Mucosa of descending colon (tissue), 3 donors: ENCODE measurements around the gene AXIN2. TPM values are rescaled to one million over a fixed set of nuclear protein-coding genes. Genes with fewer than 3 reads are reported as not detected.

Experiments used
- ATAC-seq: fragments of 200-7000 bp; cut with Tn5 transposase; one replicate; pipeline ENCODE4 v1.9.1; 2020; ENCODE audit warnings: mild to moderate bottlenecking, moderate library complexity
- DNase-seq, 3 donors: peaks; one replicate each; pipeline ENCODE4 v3.0.0-alpha.2; 2020
- H3K36me3 ChIP-seq: fragments of 200-600 bp; one replicate; pipeline ENCODE4 v1.8.0; 2021; ENCODE audit warnings: low read depth, mild to moderate bottlenecking
- H3K4me1 ChIP-seq: fragments of 200-600 bp; one replicate; pipeline ENCODE4 v1.8.0; 2021; ENCODE audit warnings: low read depth, mild to moderate bottlenecking
- H3K4me3 ChIP-seq: fragments of 200-600 bp; one replicate; pipeline ENCODE4 v1.8.0; 2021; ENCODE audit warnings: mild to moderate bottlenecking
- H3K9me3 ChIP-seq: fragments of 200-600 bp; one replicate; pipeline ENCODE4 v1.8.0; 2021; ENCODE audit warnings: mild to moderate bottlenecking
- intact Hi-C, 2 donors: fragments of 100-400 bp; cut with DNase I in 1 of 2; cut with micrococcal nuclease in 1 of 2; formaldehyde crosslinking; loops; one replicate each; pipeline versions ENCODE4 v1.11.0 to v1.11.1; 2022; cut with DNase I, micrococcal nuclease
- total RNA-seq, 3 donors: library from RNA; stranded (reverse); fragmentation: NEBNext Ultra II Directional in 2 of 3; extraction: Animal tissue kit (Norgen Biotek cat#: 25700) in 2 of 3; gene quantifications; one replicate each; pipeline versions ENCODE4 v1.2.1 to v1.2.4, GENCODE V29; 2021 to 2023
- TF ChIP-seq, protein P1 (sequence below): fragments of 200-600 bp; IDR thresholded peaks from one replicate; pipeline ENCODE4 v1.8.0; 2022; ENCODE audit warnings: antibody characterized with exemption, mild to moderate bottlenecking
- donor health status: DM: no; HTN: no; CAD: no; lungs with moderate emphysema.
- donor health status: DM: no; HTN: no; CAD: no.
- donor health status: DM: no; HTN: yes; CAD: no.

Gene AXIN2
- total RNA-seq, 3 donors from 2014 or later, result 27.6 to 63.3 (median 39.3) TPM

DNA sequence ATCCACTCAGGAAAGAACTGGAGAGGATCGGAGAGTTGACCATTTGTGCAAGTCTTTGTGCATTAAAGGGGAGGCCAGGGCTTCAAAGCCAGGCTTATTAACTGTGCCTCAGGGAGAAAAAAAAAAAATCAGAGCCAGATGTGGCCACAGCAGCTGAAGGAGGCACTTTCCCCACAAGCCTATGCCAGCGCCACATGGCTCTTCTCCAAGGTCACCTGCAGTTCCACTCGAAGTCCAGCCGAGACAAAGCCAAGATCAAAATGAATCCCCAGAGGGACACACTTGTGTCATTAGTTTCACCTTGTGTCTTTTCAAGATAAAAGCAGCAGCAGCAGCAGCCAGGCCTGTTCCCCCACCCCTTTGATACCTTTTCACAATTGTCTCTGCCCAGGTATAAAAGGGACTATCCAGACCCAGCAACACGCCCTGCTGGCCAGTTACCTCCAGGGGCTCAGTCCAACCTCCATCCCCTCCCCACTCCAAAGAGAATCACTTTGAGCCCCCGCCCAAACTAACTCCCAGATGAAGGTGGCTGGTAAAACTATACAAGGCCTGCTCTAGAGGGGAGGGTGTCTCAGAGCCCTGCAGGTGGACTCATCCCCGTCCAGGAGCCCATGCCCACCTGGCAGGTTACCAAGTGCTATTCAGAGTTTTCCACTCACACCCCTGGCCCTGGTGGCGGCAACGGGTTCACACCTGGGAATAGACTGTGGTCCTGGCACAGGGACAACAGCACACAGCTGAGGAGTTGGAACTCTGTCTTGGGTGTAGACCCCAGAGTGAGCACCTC lies 29.2 kb downstream of the AXIN2 start:
- intact Hi-C loops, result no loop called here
- Histone ChIP-seq H3K4me3 (no peak overlapping the region), H3K36me3 (no peaks in the 10 kb centered on the region), H3K9me3 (no peaks in the 10 kb centered on the region), H3K4me1 (peaks cover 16% of the 10 kb centered on the region)
- peak in 1 of 3 donors; percentile 26 for DNase-seq
- peak; percentile 3 for ATAC-seq
- TF ChIP-seq, protein P1, sequence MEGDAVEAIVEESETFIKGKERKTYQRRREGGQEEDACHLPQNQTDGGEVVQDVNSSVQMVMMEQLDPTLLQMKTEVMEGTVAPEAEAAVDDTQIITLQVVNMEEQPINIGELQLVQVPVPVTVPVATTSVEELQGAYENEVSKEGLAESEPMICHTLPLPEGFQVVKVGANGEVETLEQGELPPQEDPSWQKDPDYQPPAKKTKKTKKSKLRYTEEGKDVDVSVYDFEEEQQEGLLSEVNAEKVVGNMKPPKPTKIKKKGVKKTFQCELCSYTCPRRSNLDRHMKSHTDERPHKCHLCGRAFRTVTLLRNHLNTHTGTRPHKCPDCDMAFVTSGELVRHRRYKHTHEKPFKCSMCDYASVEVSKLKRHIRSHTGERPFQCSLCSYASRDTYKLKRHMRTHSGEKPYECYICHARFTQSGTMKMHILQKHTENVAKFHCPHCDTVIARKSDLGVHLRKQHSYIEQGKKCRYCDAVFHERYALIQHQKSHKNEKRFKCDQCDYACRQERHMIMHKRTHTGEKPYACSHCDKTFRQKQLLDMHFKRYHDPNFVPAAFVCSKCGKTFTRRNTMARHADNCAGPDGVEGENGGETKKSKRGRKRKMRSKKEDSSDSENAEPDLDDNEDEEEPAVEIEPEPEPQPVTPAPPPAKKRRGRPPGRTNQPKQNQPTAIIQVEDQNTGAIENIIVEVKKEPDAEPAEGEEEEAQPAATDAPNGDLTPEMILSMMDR, result no peak

DNA sequence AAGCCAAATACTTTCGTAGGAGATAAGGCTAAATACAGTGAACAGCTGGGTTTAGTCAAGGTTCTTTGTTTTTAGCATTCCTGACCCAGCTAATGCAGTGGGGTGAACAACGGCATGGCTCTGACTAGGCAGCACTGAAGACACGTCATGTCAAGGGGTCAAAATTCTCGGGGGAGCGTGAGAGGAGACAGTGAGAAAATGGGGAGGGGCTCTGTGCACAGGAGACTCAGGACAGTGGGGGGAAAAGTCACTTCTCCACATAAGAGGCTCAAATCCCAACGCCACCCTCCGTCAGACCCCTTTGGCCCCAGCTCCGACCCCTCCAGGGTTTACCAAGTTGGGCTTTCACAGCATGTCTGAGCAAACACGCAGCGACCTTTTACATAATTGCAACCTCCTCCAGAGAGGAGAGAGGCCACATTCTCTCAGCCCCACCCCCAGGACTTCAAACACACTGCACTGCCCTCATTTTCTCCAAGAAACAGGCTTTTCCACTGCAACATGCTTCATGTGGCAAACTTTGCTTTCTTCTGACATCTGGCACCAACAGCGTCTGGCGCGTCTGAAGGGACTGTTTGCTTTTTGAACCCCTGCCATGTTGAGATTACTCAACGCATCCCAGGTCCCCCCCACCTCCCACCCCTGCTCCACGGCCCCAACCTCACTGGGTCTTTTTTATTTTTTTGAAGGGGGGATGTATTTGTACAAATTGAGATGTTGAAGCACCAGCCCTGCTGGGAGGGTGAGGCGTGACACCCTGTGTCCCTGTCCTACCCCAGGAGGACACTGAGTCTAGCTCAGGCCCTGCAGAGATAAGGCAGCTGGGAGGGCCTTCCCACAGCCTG lies 30.0 kb downstream of the AXIN2 start:
- Histone ChIP-seq H3K9me3 (no peaks in the 10 kb centered on the region), H3K4me3 (no peak overlapping the region), H3K4me1 (peaks cover 16% of the 10 kb centered on the region), H3K36me3 (no peaks in the 10 kb centered on the region)
- intact Hi-C loops, result no loop called here
- TF ChIP-seq, protein P1, result no peak
- DNase-seq, result peak in 2 of 3 donors; percentile 47 to 60
- ATAC-seq, result peak; percentile 37

DNA sequence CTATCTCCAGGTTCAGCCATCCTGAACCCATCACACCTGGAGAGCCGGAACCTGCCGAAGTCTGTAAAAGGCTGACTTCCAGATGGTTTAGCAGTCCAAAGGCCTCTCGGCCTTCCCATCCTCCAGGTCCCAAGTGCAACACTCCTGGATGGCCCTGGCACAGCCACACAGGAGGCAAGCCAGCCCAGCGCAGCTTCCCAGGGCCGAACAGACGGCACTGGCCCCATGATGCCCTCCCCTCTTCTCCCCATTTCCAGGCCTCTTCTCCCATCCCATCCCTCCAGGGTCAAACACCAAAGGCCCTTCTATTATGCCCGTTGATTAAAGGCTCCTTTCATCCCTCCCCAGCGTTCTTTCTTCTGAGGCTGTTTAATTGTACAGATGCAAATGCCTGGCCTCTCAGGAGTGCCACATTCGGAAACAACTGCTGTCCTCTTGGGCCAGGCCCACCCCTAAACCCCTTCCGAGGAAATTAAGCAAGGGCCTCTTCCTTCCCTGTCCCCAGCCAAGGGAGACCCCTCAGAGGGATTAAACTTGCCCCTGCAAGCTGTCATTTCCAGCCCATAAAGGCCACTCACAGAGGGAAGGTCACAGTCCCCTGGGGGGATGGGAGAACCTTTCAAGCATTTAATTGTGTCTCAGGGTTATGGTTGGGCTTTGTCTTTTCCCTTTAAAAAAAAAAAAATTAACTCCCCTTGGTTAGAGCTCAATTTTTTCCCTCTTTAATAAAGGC lies 30.8 kb downstream of the AXIN2 start:
- Histone ChIP-seq H3K36me3 (no peaks in the 10 kb centered on the region), H3K9me3 (no peaks in the 10 kb centered on the region), H3K4me3 (no peak overlapping the region), H3K4me1 (peaks cover 16% of the 10 kb centered on the region)
- DNase-seq, result no peak
- TF ChIP-seq, protein P1, result no peak
- intact Hi-C loops, result no loop called here
- ATAC-seq, result no peak

DNA sequence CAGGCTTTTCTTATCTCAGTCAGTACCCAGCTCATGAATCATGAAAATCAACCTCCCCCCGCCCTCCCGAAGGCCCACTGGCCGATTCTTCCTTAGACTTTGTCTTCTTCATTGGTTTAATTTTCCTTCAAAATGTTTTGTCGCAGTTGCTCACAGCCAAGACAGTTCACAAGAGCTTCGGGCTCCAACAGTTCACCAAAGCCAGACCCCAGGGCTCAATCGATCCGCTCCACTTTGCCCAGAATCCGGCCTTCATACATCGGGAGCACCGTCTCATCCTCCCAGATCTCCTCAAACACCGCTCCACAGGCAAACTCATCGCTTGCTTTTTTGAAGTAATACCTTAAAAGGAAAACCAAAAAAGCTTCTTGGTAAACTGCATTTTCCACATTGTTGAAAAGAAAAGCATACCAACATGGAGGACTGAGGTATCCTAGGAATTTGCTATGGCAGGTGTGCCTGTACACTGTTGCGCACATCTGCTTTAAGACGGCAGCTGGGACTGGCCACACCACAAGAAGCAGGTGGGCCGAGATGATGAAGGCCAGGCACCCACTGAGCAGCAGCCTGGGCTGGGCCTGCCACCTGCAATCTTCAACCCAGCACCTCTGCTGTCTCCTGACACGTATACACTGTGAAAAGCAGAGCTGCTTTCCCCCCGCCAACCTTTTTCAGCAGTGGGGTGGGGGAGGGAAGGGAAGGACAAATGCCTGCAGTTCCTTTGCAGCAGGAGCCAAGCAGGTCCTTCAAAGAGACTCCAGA lies 31.5 kb downstream of the AXIN2 start:
- H3K4me1 ChIP-seq, result peaks cover 16% of the 10 kb centered on the region
- no peaks in the 10 kb centered on the region for H3K9me3 ChIP-seq
- no peaks in the 10 kb centered on the region for H3K36me3 ChIP-seq
- no peak for ATAC-seq
- TF ChIP-seq, protein P1, result no peak
- H3K4me3 ChIP-seq, result no peak overlapping the region
- intact Hi-C loops, result no loop called here
- DNase-seq, result no peak
